ENCODE data around the gene CRB2.

The CRB2 gene

DNA sequence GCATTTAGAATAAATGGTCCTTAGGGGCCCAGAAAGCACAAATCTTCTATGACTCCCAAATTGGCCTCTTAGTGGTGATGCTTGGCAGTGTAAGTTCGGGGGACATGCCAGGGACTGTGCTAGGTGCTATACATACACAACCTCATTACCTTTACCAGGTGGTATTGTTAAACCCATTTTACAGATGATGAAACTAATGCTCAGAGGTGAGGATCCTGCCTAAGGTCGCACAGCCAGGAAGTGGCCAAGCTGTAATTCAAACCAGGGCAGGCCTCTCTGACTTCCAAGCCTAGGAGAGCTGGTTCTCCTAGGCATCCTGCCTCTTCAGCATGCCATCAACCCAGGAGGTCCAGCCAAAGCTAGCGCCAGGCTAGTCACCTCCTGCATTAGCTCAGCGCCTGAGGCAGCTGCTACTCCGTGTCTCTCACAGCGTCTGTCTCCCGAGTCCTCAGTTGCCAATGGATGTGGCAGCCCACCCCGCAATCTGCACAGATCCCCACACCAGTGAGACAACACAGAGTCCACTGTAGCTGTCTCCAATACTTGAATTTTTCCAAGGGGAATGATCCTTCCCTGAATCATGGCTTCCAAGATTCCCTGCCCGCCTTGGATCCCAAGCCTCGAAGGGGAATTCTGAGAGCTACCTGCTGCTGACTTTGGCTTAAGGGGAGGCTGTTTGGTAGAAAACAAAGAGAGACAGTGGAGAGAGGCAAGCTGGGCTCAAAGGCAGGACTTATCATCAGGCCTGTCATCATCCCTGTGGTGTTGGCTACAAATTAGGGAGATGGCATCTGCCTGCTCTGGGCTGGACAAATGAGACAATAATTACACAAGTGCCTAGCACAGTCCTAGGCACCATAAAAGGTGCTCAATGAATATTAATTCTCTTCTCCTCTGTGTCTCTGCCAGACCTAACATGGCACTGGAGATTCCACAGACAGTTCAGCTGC is 52.6 kb downstream of the CRB2 start:
- no peak for DNase-seq

DNA sequence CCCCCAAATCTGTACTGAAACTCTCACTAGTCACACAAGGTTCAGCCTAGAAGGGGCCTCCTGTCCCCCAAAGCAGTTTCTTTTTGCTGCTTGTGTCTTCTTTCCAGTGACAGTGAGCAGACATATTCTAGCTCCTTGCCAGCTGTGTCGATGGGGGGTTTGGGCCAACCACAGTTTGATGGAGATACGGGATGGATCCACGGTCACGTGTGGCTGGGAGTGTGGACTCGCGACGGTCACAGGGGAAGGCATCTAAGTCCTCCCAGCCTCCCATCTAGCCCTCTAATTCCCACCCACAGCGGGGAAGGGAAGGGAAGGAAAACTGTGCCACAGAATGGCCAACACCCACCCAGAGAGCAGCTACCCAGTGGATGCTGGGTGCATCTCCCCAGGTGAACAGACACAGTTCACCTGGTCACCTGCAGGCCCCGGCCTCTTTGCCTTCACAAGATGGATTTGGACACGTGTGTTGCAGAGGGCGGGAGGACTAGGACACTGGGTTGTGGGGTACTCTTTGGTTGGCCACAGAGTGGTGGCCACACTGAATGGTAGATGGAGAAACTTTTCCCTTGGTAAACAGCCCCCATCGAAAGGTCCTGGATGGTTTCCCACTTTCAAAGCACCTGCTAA is 54.4 kb downstream of the CRB2 start:
- no peak for DNase-seq

DNA sequence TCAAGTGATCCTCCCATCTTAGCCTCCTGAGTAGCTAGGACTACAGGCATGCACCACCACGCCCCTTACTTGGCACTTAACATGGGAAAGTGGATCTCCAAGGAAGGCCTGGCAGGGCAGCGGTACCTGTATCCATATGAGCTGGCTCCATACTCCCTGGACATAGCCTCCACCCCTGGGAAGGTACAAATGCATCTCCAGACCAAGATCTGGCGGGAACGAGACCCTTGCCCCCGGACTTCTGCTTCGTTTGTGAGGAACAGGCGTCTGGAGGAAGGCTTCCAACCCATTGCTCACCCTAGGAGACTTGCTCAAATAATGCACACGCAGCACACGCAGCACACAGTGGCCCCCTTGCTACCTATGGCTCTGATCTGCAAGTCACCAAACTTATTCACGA is 55.2 kb downstream of the CRB2 start:
- DNase-seq: no peak

DNA sequence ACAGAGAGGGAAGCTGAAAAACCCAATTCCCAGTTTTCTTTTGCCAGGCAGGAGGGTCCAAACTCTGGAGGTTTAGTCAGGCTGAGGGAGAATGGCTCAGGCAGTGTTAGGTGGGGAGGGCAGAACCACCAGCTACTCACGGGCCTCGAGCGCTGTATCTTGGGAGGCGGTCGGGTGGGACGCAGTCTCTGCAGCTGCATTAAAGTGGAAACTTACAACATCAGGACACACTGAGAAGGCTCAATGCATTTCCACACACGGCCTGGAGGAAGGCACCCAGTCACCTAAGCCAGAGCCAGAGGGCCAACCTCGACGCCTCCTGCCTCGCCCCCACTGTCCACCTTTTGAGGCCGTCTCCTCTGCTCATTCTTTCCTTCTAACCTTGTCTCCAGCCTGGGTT is 55.6 kb downstream of the CRB2 start:
- DNase-seq: no peak

DNA sequence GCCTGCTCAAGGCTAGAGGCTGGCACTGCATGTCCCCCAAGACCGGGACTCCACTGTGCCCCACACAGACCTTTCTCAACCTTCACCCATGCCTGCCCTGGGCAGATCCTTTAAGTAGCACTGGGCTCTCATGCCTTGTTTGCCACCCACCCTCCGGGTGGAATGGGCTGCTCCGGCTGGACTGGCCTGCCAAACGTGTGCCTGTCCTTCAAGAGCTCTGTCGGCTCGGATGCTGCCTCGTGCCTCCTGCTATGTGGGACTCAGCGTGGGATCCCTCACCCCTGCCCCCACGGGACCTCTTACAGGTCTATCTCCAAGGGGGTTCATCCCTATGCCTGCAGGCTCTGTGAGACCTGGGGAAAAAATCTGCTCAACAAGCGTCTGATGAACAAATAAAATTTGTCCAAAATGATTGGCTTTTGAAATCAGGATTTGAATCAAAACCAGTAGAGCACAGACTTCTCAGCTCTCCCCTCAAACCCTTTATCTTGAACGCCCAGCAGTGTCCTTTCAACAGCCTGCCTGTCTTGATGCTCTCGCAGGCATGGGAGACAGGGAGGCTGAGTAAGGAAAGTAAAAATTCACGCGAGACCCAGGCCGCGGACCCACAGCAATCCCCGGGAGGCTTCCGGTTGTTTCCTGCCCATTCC is 56.3 kb downstream of the CRB2 start:
- DNase-seq: no peak

DNA sequence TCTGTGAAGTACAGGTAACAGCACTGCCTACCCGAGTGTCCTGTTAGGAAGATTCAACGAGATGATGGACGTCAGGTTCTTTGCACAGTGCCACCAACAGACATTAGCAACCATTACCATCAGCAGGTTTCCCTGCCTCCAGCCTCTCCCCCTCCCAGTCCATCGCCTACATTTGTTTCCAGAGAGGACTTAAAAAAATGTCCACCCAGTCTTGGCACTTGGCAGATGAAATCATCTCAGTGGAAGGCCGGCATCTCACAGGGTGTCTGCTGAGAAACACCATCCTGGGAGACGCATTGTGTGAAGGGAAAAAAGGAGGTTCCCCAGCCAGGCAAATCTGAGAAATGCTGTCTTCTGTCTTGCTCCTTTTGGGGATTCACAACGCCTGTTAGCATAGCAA is 58.2 kb downstream of the CRB2 start:
- no peak for DNase-seq

DNA sequence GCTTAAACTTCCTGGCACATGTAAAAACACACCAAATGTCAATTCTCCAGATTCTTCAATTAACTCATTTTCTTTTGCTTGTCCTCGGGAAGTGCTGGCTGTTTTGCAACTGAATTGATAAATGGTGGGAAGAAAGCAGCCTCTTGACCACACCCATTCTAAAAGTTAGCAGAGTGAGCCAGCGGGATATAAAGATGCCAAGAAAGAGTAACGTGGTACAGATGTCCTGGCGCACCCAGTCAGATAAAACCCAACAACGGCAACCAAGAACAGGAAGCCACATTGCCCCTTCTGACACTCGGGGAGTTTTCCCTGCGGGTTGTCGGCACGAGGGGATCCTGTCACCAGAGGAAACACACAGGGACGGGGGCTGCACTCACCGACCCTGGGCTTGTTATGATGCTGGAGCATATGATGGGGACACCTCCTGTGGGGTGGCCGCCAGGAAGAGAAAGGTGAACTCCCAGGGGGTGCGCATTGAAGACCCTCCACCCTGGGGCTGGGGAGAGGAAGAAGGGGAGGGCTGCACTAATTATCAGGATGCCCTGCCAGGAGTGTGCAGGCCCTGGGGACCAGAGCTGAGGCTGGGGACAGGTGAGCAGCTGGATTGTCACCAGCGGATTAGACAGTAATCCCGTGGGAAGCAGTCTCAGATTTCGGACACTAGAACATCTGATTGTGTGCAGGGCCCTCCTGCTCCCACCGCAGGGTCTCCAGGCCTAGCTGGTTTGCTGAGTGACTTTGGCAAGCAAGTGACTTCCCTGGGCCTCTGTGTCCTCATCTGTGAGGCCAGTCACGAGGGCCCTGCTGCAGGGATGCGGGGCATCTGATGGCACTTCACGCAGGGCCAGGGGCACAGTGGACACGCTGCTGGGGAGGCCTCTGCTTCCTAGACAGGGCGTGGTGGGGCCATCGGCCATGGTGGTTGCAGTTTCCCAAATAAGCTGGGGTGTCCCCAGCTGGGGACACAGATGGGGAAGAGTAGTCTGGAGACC is 59.2 kb downstream of the CRB2 start:
- DNase-seq: no peak

DNA sequence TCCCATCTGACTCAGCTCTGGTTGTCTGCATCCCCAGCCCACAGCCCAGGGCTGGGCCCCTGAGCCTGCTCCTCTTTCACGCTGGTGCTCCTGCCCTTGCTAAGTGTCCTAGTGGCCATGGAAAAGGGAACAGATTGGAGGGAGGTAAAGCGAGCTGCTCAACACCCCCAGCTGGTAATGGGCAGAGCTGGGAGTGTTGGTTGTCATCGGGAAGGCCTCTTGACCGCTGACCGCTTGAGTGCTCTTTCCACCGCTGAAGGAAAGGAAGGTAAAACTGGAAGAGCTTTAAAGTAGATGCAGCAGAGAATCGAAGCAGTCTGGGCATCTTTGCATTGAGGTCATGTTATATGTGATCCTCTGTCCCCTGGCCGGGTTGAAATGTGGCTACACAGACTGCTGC is 60.2 kb downstream of the CRB2 start:
- no peak for DNase-seq

DNA sequence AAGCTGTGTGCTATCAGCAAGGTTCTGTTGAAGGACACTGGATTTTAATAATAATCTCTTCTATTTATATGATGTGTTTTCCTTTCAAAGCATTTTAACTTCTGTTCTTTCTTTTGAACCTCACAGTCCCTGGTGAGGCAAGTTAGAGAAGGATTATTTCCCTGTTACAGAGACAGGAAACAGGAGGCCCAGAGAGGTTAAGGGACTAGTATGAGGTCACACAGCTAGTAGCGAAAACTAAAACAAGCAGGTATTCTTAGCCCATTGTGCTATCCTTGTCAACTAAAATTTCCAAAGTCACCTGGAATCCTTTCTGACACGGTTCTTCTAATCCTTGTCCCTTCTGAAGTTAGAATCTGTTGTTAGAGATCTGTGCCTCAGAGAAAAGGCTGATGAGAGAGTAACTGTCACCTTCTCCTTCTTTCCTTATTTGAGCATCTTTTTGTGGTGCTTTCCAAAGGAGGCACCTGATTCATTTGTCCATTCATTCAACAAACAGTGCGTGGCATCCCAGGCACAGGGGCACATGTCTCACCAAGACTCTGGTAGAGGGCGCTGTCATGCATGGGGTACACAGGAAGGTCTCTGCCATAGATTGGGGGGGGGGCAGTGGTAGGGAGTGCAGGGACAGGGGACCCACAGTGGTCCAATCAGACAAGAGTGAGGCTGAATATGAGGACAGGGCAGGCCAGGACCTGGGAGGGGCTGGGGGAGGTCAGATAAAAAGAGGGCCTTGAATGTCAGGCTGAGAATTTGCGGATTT is 61.5 kb downstream of the CRB2 start:
- DNase-seq: no peak

DNA sequence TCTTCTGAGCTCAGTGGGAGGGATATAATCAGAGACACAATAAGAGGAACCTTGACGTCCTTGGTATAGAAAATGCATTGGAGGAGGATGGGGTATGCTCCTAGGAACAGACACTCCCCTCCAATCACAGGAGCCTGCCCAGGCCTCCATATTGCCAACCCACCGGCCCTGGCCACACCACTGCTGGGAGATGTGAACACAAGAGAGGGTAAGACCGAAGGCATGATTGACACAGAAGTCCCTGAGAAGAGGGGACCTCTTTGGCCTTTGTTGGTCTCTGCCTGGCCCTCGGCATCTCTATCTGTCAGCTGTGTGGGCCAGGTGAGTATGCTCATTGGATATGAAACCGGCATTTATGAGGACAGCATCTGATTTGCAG is 62.0 kb downstream of the CRB2 start:
- DNase-seq: no peak

DNA sequence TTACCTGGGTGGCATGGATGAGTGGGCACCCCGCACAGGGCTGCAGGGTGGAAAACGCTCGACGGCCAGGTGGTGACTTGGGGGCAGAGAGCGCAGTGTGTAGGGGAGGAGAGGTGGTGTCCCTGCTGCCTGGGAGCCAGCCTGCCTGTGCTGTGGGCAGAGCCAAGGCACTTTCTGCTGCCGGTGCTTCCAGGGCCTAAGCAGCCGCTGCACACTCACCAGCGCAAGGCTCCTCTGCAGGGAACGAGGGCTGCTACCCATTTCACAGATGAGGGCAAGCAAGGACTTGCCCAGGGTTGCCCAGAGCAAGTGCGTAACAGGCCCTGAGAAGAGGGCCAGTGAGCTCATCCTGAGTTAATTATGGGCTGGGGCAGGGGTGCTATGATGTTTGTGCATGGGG is 62.5 kb downstream of the CRB2 start:
- DNase-seq: no peak

DNA sequence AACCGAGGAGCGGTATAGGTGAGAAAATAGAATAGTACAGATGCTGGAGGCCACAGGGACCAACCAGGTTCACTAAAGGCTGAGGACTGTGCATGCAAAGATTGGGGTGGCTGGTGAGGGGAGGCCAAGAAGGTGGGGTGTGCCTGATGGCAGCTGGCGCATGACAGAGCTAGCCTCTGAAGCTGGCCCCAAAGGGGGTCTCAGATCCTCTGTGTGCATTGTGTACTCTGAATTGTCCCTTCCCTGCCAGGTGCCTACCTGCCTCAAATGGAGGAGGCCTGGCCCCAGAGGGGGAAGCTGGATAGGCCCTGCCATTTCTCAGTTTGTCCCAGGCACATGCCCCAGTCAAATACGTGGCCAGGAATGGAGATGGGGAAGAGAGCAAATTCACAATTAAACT is 63.1 kb downstream of the CRB2 start:
- DNase-seq: no peak

DNA sequence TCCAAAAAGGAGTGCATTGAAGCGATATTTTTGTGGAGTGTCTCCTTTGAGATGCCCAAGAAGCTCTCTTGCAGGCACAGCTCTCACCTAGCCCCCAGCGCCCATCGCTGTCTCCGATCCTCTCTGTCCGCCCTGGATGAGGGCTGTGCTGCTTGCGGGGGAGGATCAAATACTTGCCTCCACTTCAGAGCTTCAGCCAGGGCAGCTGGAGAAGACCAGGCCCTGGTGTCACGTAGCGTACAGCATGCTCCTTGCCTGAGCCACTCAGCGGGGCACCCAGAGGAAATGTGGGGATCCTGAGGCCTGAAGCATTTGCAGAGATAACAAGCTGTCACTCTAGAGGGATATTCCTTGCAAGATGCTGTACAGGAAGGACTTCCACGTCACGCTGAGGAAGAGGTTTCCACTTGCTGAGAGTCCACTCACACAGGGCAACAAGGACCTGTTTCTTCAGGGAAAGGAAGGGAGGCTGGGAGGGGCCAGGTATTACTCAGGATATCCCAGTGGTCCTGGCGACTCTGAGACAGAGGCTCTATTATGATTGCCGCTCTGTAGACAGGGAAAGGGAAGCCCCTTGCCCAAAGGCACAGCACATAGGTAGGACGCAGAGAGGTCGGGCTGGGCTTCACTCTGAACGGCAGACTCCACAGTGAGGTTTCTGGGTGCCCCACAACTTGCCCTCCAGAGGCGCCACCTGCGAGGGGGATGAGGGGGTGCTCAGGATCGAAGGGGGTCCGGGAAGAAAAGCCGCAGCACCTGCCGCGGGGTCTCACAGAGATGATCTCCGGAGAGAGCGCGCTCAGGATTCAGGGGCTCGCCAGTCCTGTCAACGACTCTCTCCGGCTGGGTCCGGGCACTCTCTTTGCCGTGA is 64.0 kb downstream of the CRB2 start:
- no peak for DNase-seq

DNA sequence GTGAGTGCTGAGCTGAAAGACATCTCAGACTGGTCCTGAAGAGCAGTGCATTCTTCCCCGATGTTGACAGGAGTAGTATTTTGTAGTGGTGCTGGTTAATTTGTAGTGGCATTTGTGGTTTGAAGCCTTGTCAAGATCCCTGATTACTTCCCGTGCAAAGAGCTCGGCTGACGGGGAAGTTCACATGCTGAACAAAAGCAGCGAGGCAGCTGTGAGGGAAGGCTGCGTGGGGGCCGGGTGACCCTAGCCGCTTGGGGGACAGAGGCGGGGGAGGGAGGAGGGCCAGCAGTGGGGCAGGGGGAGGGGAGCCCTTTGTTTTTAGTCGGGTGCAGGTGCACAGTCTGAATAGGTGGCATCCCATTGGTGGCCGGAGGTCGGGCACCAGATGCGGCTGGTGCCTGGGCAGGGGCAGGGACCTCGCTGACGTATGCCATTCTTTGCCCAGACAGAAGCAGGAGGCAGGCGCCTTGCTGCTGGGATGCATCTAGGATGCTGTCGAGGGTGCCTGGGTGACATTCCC is 64.7 kb downstream of the CRB2 start:
- no peak for DNase-seq

DNA sequence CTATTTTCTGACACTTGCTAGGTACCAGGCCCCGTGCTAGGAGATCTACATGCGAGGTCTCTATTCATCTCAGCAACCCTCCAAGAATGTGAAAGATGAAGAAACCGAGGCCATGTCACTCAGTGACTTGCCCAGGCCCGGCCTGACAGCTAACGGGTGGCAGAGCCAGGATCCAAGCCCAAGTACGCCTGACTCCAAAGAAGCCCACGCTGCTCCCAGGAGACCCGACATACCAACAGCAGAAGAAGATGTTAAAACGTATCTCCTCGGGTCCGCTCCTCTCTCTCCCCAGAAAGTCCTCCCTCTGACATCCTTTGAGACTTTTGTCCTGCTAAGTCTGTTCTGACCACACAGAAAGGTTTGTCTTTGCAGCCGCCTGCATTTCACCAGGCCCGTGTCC is 65.2 kb downstream of the CRB2 start:
- DNase-seq: no peak

DNA sequence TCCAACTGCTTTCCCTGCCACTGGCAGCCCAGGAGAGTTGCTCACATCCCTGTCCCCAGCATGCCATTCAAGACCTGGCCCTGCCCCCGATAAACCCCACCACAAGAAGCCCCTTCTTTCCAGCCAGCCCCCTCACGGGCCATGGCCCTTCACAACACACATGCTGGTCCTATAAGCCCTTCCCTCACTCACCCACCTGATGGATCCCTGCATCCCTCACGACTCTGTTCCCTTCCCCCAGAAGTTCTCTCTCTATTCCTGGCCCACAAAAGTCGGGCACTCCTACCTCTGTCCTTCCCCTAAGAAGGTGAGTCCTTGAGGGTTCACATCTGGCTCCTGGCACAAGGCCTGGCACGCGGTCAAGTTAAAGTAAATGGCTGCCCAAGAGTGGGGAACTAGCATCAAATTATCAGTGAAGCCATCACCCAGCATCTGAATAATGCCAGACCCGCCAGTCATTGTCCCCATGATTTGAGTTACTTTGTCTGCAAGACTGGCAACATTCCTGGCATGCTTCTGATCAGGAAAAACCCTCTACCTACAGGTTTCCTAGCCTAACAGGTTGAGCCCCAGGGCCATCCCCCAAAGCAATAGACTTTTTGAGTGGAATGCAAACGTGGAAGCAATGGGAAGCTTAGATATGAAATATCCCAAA is 65.9 kb downstream of the CRB2 start:
- no peak for DNase-seq

DNA sequence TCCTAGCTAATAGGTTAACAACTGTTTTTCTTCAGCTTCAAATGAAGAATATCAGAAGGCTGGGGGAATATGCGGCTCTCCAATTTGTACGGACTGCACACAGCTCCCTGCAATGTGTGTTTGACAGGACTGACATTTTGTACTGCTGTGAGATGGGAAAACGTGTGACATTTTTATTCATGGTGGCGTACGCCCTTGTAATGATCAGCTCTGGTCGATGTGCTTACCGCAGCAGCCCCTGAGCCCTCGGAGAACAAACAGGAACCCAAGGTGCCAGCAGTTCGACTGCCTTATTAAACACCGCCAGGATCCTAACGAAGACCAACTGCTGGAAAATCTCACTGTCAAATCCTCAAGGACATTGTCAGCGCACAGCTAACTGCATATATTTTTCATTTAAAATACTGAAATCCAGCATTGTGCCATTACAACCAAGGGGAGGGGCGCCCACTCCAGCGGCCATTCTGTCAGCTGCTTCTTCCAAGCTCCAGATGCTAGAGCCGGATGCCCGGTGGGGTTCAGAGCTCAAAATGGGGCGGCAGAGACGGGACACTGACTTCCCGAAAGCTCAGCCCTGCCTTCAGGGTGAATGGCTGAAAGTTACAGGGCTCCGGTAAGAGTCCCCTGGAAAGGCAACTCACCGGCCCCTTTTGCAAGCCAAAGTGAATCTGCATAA is 66.8 kb downstream of the CRB2 start:
- no peak for DNase-seq

DNA sequence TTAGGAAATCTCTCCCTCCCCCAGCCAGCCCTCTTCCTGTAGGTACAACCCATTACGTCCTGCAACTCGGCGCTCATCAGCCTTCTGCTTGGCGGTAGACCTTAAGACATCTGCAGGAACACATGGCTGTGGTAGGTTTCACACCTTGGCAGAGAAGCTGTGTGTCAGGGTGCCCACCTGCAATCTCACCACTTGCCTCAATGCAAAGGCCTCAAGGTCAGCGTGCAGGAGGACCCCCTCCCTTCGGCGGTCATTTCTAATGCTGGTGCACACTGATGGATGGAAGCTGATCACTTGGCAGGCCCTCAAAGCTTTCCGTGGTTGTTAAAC is 67.3 kb downstream of the CRB2 start:
- no peak for DNase-seq

DNA sequence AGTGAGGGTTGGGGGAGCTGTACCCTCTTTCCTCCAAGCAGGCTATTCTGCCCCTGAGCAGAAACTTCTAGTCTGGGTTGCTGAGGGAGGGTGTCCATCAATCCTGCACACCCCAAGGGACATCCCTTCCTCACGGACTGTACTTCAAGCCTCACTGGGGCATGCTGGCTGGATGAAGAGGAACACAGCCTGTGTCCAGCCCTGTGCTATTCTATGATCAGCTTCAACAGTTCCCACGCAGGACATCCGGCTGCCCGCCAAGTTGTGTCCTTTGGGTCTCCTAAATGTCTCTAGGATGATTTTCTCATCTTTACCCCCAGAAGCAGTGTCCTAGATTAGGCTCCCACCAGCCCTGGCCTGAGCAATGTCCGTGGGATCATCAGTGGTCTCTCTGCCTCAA is 68.1 kb downstream of the CRB2 start:
- no peak for DNase-seq
